Cardiac fibroblast (primary cell): ENCODE results near the gene STK11.

Source experiments
- DNase-seq, 2 donors: peaks; one replicate each; pipeline versions ENCODE4 v3.0.0 to v3.0.0-alpha.2; 2010; ENCODE audit warnings: low read depth in 2 of 2
- H3K4me3 ChIP-seq, 2 donors: replicated peaks in 1 of 2; 1 replicate in 1 of 2; 2 replicates in 1 of 2; pipeline ENCODE4 v1.5.1; 2011; ENCODE audit warnings: low read depth in 2 of 2, low read length in 2 of 2, mild to moderate bottlenecking in 2 of 2, moderate library complexity in 1 of 2
- CTCF ChIP-seq: IDR thresholded peaks from one replicate; pipeline ENCODE4 v1.5.1; 2011; ENCODE audit warnings: low read depth, mild to moderate bottlenecking, low read length, inconsistent platforms

The STK11 gene

GRCh38 chr19:1237027-1237659 lies 31.6 kb downstream of the STK11 start:
- no peak for TF ChIP-seq CTCF
- DNase-seq: peak in 1 of 2 donors; percentile 20
- peak overlapping the region; percentile 69 to 74 for H3K4me3 ChIP-seq

- H3K4me3 ChIP-seq: peak within 1 kb of the TSS; percentile 69 to 74
- TF ChIP-seq CTCF: no peak
- DNase-seq: peak in 1 of 2 donors; percentile 56
Measured at GRCh38 chr19:1237754-1238368, 32.3 kb downstream of the STK11 start, which contains the start of gene CBARP. Gene CBARP, minus strand, starts transcription at chr19:1238005. Its CDS starts 1,905 bp downstream, at chr19:1236100.

DNA sequence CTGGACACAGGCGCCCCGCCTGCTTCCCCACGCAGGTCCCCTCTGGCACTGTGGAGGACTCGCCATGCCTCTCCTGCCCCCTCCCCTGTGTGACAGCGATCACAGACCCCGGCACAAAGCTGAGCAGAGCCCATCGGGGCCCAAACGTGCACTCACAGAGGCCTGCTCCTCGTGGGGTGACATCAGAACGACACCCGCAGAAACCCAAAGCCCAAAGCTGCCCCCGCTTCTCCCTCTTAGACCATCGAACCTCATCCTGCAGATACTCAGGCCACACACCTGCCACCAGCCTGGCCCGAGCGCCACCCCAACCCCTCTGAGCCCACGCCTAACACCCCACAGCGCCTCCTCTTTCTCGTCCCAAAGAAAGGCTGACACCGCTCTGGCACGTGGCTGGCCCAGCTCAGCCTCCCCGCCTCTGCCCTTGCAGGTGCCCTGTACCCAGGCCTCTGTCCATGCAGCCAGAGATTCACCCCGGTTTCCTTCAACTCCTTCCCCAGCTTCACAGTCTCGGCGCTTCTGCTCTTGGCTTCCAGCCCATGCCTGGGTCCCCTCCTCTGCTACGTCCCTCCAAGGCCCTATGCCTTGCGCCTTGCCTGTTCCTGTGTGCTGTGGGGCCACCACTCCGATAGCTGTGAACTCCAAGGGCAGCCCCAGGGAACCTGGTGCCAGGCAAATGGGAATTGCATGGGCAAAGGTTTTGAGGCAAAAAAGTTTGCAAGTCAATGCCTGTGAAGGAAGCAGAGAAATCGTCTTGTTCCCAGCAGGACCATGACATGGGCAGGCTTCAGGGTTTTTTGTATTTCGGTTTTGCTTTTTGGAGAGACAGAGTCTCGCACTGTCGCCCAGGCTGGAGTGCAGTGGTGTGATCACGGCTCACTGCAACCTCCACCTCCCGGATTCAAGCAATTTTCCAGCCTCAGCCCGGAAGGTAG lies 33.1 kb downstream of the STK11 start:
- no peak for DNase-seq
- TF ChIP-seq CTCF: no peak
- peak overlapping the region; percentile 29 to 74 for H3K4me3 ChIP-seq

- no peak for TF ChIP-seq CTCF
- no peak for DNase-seq
- no peak overlapping the region for H3K4me3 ChIP-seq
Measured at GRCh38 chr19:1239420-1239795, 33.8 kb downstream of the STK11 start.

- H3K4me3 ChIP-seq: peak overlapping the region; percentile 32 to 43
- peak; percentile 35 for TF ChIP-seq CTCF
- peak; percentile 88 to 95 for DNase-seq
Measured at GRCh38 chr19:1239796-1240737, 34.5 kb downstream of the STK11 start.

- DNase-seq: no peak
- TF ChIP-seq CTCF: no peak
- no peak overlapping the region for H3K4me3 ChIP-seq
Measured at GRCh38 chr19:1240925-1241324, 35.3 kb downstream of the STK11 start.
